ENCODE results near the gene VPS8.

- no peak for TF ChIP-seq POLR2A (IDR thresholded peaks at IDR 0.05)
- TF ChIP-seq, protein P1, sequence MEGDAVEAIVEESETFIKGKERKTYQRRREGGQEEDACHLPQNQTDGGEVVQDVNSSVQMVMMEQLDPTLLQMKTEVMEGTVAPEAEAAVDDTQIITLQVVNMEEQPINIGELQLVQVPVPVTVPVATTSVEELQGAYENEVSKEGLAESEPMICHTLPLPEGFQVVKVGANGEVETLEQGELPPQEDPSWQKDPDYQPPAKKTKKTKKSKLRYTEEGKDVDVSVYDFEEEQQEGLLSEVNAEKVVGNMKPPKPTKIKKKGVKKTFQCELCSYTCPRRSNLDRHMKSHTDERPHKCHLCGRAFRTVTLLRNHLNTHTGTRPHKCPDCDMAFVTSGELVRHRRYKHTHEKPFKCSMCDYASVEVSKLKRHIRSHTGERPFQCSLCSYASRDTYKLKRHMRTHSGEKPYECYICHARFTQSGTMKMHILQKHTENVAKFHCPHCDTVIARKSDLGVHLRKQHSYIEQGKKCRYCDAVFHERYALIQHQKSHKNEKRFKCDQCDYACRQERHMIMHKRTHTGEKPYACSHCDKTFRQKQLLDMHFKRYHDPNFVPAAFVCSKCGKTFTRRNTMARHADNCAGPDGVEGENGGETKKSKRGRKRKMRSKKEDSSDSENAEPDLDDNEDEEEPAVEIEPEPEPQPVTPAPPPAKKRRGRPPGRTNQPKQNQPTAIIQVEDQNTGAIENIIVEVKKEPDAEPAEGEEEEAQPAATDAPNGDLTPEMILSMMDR (IDR thresholded peaks at IDR 0.05) = no peak
Measured at GRCh38 chr3:185029086-185029485, 217.1 kb downstream of the VPS8 start.

Data from heart left ventricle (tissue), 13 donors.